HUES48 (cell line): ENCODE measurements around the gene SARM1.
A peak's percentile ranks its signal among the peaks of the same experiment; 100 is the strongest.

ENCODE experiments used
- H3K27ac ChIP-seq: one replicate; pipeline ENCODE4 v1.7.0; 2013; ENCODE audit warnings: low read depth, low read length, inconsistent platforms
- H3K27me3 ChIP-seq: 2 replicates; pipeline ENCODE4 v1.6.1; 2013; ENCODE audit warnings: mild to moderate bottlenecking, low read length; ENCODE audit not compliant: control insufficient read depth, insufficient read depth
- H3K36me3 ChIP-seq: 2 replicates; pipeline ENCODE4 v1.6.1; 2013; ENCODE audit warnings: low read length; ENCODE audit not compliant: control insufficient read depth, insufficient read depth
- H3K4me1 ChIP-seq: 2 replicates; pipeline ENCODE4 v1.6.1; 2013; ENCODE audit warnings: mild to moderate bottlenecking, low read length; ENCODE audit not compliant: control insufficient read depth, insufficient read depth
- H3K4me3 ChIP-seq: 2 replicates; pipeline ENCODE4 v1.5.1; 2013; ENCODE audit warnings: mild to moderate bottlenecking, low read depth, low read length
- H3K9ac ChIP-seq: 2 replicates; pipeline ENCODE4 v1.6.1; 2013; ENCODE audit warnings: mild to moderate bottlenecking, low read depth, low read length, moderate library complexity
- H3K9me3 ChIP-seq: 2 replicates; pipeline ENCODE4 v1.6.1; 2013; ENCODE audit warnings: low read length; ENCODE audit not compliant: control insufficient read depth, insufficient read depth

Gene SARM1

DNA sequence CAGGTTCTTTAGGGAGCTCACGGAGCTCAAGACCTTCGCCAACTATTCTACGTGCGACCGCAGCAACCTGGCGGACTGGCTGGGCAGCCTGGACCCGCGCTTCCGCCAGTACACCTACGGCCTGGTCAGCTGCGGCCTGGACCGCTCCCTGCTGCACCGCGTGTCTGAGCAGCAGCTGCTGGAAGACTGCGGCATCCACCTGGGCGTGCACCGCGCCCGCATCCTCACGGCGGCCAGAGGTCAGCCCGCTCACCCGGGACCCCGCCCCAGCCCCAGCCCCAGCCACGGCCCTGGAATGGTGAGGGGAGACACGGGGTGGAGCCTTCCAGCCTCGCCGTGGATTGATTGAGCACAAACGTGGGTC lies 13.5 kb downstream of the SARM1 start:
- H3K9me3 ChIP-seq: no peaks in the 10 kb centered on the region
- H3K4me1 ChIP-seq: no peaks in the 10 kb centered on the region
- peaks cover 66% of the 10 kb centered on the region for H3K27me3 ChIP-seq
- H3K4me3 ChIP-seq: peak overlapping the region; percentile 66
- no peak overlapping the region for H3K27ac ChIP-seq
- H3K36me3 ChIP-seq: peaks cover 3% of the 10 kb centered on the region; the same call in 1 of the 2 replicates
- no peak overlapping the region for H3K9ac ChIP-seq

DNA sequence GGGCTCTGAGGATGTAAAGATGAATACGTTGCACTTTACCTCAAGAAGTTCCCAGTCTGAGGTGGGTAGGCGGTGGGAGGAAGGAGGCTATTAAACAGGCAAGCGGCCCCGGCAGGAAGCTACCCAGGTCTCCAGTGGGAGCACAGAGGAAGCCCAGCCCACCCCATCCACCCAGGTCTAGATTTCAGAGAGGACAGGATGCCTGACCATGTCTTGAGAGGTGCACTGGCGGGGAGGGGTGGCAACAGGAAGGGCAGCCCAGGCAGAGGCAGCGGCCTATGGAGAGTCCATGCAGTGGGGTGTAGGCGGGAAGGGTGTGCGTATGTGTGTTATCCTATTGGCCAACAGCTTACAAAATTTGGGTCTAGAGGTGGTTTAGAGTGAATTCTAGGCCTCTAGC lies 13.9 kb downstream of the SARM1 start:
- H3K4me3 ChIP-seq: peak overlapping the region; percentile 66
- H3K36me3 ChIP-seq: peaks cover 3% of the 10 kb centered on the region; the same call in 1 of the 2 replicates
- no peak overlapping the region for H3K27ac ChIP-seq
- H3K9me3 ChIP-seq: no peaks in the 10 kb centered on the region
- peaks cover 62% of the 10 kb centered on the region for H3K27me3 ChIP-seq
- no peak overlapping the region for H3K9ac ChIP-seq
- H3K4me1 ChIP-seq: no peaks in the 10 kb centered on the region

DNA sequence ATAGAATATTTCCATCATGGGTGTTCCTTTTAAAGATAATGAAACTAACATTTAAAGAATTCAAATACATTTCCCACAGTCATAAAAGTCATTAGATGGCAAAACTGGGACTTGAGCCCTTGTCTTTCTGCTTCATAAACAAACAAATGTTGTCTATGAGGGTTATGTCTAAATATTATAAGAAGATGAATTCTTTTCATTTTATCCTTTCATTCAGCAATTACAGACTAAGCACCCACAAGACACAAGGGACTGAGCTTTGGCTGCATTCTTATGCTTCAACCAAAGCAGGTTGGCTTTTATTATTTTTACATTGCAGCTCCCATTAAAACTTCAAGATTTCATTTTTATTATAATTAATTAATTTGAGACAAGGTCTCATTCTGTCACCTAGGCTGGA lies 14.9 kb downstream of the SARM1 start:
- Histone ChIP-seq H3K9ac (no peak overlapping the region), H3K4me3 (no peak overlapping the region), H3K4me1 (no peaks in the 10 kb centered on the region), H3K27me3 (peaks cover 52% of the 10 kb centered on the region), H3K9me3 (no peaks in the 10 kb centered on the region), H3K27ac (no peak overlapping the region), H3K36me3 (peaks cover 3% of the 10 kb centered on the region; the same call in 1 of the 2 replicates)

DNA sequence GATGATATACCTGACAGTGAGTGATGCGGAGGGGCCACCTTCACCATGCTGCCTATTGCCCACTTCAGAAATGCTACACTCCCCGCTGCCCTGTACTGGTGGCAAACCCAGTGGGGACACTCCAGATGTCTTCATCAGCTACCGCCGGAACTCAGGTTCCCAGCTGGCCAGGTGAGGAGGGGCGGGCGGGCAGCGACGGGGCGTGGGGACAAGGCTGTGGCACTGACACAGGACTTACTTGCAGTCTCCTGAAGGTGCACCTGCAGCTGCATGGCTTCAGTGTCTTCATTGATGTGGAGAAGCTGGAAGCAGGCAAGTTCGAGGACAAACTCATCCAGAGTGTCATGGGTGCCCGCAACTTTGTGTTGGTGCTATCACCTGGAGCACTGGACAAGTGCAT lies 16.6 kb downstream of the SARM1 start:
- no peak overlapping the region for H3K4me3 ChIP-seq
- H3K9ac ChIP-seq: no peak overlapping the region
- H3K36me3 ChIP-seq: peaks cover 3% of the 10 kb centered on the region; the same call in 1 of the 2 replicates
- H3K9me3 ChIP-seq: no peaks in the 10 kb centered on the region
- H3K27me3 ChIP-seq: peaks cover 35% of the 10 kb centered on the region
- H3K27ac ChIP-seq: no peak overlapping the region
- no peaks in the 10 kb centered on the region for H3K4me1 ChIP-seq

DNA sequence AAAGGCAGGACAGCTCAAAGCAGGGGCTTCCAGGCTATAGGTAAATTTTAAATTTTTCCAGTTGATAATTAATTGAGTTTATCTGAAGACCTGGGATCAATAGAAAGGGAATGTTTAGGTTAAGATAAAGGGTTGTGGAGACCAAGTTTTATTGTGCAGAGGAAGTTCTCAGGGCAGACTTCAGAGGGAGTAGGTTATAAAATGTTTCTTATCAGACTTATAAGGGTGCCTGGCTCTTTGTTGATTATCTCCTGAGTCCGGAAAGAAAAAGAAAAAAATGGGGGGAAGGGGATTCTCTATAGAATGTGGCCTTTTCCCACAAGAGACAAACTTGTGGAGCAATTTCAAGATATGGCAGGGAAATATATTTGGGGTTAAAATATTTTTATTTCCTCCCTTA lies 18.6 kb downstream of the SARM1 start:
- Histone ChIP-seq H3K36me3 (peaks cover 3% of the 10 kb centered on the region; the same call in 1 of the 2 replicates), H3K27ac (no peak overlapping the region), H3K27me3 (peaks cover 14% of the 10 kb centered on the region), H3K9me3 (no peaks in the 10 kb centered on the region), H3K4me1 (no peaks in the 10 kb centered on the region), H3K9ac (no peak overlapping the region), H3K4me3 (no peak overlapping the region)

DNA sequence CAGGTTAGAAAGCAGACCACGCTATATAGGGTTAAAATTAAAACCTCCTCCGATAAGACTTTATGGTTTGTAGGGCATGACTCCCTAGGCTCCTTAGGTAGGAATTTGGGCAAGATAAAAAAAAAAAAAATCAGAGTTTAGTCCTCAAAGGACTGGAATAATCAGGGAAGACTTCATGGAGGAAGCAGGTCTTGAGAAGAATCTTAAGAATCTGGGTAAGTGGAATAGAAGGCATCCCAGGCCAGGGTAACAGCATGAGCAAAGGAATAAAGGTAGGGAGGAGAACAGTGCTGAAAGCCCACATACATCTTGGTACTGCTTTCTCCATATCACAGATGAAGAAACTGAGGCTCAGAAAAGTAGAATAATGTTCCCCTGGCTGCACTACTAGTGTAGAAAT lies 19.1 kb downstream of the SARM1 start:
- Histone ChIP-seq H3K27ac (no peak overlapping the region), H3K4me3 (no peak overlapping the region), H3K9ac (no peak overlapping the region), H3K4me1 (no peaks in the 10 kb centered on the region), H3K9me3 (no peaks in the 10 kb centered on the region), H3K36me3 (peaks cover 3% of the 10 kb centered on the region; the same call in 1 of the 2 replicates), H3K27me3 (peaks cover 10% of the 10 kb centered on the region)

DNA sequence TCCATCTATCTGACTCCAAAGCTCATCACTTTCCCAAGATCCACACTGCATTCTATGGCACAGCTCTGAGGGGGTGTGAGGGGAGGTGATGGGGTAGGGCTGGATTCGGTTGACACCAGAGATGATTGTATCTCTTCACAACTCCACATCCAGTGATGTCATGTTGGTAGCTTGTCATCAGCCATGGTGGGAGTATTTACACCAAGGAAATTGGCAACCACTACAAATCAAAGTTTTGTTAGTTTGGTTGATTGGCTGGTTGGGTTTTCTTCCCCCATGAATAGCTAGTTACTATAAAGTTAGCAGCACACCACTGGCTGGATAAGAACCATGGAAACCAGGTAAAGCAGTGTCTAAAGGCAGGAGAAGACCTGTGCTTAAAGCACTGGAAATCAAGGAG lies 19.5 kb downstream of the SARM1 start:
- no peaks in the 10 kb centered on the region for H3K4me1 ChIP-seq
- H3K9ac ChIP-seq: no peak overlapping the region
- H3K9me3 ChIP-seq: no peaks in the 10 kb centered on the region
- no peak overlapping the region for H3K4me3 ChIP-seq
- peaks cover 3% of the 10 kb centered on the region; the same call in 1 of the 2 replicates for H3K36me3 ChIP-seq
- H3K27me3 ChIP-seq: peaks cover 6% of the 10 kb centered on the region
- H3K27ac ChIP-seq: no peak overlapping the region

DNA sequence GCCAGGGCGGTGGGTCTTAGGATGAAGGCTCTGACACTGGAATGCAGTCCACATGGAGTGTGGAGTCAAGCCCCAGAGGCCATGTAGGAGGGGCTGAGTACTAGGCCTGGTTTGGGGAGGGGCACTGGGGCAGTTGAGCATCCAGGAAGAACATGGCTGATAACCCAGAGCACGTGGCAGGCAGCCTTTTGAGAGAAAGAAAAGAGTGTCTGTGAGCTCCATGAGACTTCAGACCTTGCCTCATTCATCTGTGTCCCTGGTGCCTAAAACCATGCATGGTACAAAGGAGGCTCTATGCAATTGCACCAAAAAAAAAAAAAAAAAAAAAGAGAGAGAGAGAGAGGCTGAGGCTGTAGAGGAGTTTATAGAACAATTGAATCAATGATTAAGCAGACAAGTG lies 19.9 kb downstream of the SARM1 start:
- Histone ChIP-seq H3K4me3 (no peak overlapping the region), H3K36me3 (peaks cover 3% of the 10 kb centered on the region; the same call in 1 of the 2 replicates), H3K9me3 (no peaks in the 10 kb centered on the region), H3K27ac (no peak overlapping the region), H3K27me3 (peaks cover 2% of the 10 kb centered on the region; the same call in 1 of the 2 replicates), H3K9ac (no peak overlapping the region), H3K4me1 (no peaks in the 10 kb centered on the region)

DNA sequence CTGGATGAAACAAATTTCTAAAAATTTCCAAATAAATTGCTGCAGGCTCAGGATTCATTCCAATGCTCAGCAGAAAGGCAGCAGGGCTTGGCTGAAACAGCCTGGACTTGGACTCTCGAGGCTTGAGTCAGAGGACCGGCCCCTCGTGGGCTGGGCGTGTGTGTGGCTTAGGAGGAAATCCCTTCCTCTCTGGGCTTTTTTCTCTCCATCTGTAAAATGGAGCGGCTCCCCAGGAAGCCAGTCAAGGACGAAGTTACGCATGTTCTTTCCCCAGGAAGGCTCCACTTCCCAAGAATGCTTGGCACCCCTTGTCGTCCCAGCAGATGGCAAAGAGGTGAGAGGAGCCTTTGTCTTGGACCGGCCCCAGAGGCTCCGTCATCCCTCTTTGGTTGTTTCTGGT lies 21.0 kb downstream of the SARM1 start:
- Histone ChIP-seq H3K9me3 (no peaks in the 10 kb centered on the region), H3K4me3 (no peak overlapping the region), H3K9ac (no peak overlapping the region), H3K36me3 (peaks cover 3% of the 10 kb centered on the region; the same call in 1 of the 2 replicates), H3K27me3 (no peaks in the 10 kb centered on the region), H3K27ac (no peak overlapping the region), H3K4me1 (no peaks in the 10 kb centered on the region)

DNA sequence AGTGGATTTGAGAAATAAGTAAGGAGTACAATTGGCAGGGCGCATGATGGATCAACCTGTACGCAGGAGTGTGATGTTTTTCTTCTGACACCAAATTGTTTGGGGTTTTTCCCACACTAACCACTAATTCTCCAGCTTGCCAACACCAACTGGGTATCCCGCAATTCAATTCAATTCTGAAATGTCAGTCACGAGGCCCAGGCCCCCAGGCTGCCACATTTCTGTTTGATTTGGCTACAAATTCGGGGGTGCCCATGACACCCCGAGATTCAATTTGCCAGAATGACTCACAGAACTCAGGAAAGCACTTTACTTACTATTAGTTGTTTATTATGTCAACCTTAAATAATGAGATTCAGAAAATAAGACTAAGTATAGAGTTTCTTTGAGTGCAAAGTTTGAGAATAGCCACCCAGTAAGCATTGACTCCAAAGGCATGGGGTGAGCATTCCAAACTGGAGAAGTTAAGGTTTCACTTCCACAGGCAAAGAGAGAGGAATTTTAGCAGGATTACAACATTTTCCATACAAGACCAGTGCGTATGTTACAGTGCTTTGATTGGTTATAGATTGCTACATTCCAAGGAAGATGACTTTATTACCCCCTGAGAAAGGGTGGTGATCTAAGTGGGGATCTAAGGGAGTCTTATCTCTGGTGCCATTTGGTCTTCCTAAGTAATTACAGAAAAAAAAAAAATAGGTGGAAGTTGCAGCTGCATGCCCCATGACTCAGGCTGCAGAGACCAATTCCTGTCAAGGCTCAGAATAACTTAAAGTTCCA lies 23.0 kb downstream of the SARM1 start:
- H3K4me1 ChIP-seq: no peaks in the 10 kb centered on the region

DNA sequence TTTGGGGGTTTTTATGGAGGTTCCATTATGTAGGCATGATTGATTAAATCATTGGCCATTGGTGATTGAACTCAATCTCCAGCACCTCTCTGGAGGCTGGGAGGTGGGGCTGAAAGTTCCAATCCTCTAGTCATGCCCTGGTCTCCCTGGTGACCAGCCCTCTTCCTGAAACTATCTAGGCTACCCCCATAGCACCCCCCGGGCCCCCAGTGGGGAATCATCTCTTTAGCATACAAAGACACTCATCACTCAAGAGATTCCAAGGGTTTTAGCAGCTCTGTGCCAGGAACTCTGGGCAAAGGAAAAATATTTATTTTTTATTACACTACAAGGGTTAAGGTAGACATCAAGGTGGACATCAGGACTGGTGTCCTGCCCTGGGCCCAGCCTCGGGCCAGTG lies 23.9 kb downstream of the SARM1 start:
- H3K36me3 ChIP-seq: peaks cover 8% of the 10 kb centered on the region; the same call in 1 of the 2 replicates
- H3K27ac ChIP-seq: no peak overlapping the region
- H3K9ac ChIP-seq: no peak overlapping the region
- H3K4me1 ChIP-seq: no peaks in the 10 kb centered on the region
- H3K4me3 ChIP-seq: no peak overlapping the region
- H3K9me3 ChIP-seq: no peaks in the 10 kb centered on the region
- H3K27me3 ChIP-seq: 0 out of 2 replicates have a peak, but pooled peaks cover under 1% of the 10 kb centered on the region

More for the DNA sequence above, 23.0 kb downstream of the SARM1 start:
- Histone ChIP-seq H3K9ac (no peak overlapping the region), H3K27ac (no peak overlapping the region), H3K27me3 (no peaks in the 10 kb centered on the region), H3K4me3 (no peak overlapping the region), H3K36me3 (peaks cover 7% of the 10 kb centered on the region; the same call in 1 of the 2 replicates), H3K9me3 (no peaks in the 10 kb centered on the region)
